CD4-positive, alpha-beta T cell treated with Interleukin-1 beta for 1 hour (primary cell): ENCODE data around the gene SLC24A1.

ENCODE experiments used
- DNase-seq, 2 donors: peaks; one replicate each; pipeline ENCODE4 v3.0.0-alpha.2; 2020 to 2022

Gene SLC24A1

DNA sequence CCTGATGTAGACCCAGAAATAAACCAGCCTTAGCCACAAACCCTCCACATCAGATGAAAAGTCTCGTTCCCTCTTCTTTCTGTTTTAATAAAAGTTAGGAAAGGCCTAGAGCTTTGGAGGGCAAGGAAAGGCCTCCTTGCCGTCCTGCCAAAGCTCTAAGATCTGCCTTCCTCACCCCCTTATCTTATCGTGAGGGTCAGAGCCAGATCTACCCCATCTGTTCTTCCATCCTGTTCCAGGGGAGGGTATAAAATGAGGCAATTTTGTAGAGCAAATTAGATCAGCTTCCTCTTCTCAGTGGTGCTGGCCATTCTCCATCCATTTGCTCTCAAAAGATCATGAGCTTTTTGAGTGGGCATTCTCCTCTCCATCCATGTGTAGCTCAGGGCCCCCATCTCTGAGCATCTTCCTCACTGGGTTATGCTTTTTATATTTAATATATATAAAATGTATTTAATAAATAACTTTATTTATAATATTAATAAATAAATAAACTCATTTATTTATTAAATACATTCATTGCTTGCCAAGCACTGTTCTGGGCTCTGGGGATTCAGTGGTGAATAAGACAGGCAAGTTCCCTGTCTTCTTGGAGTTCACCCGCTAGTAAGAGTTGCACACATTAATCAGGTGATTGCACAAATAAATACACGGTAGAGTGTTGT lies 2.0 kb upstream of the SLC24A1 start:
- no peak for DNase-seq

DNA sequence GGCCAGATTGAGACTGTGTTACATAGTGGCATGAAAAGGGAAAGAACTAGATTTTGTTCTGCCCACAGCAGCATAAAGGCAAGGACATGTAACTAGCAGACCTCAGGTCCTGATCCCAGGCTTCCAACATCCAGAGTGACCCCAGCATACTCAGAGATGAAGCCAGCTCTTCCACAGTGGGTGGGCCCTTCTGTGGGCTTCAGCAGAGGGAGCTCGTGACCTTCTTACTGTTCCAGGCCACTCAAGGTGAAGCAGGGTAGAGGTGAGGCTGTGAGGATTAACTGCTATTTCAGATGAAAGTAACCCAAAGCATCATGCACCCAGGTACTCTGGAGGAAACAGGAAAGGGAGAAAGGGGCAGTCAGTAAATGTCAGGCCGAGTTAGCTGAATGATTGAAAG lies 905 bp upstream of the SLC24A1 start:
- DNase-seq = no peak

DNA sequence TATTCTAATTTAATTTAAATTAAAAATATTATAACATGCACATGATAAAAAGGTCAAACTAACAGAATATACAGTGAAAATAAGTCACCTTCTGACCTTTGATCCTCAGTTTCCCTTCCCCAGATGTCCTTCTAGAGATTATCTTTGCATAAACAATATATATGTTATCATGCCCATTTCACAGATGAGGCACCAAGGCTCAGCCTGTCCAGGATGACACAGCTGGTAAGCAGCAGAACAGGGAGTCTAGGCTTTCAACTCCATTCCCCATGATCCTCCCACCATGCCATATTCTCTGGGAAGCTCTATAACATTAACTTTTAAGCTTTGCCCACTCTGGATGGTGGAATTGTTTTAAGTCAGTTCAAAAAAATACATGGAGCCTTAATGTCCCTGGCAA lies 1.4 kb downstream of the SLC24A1 start:
- no peak for DNase-seq

DNA sequence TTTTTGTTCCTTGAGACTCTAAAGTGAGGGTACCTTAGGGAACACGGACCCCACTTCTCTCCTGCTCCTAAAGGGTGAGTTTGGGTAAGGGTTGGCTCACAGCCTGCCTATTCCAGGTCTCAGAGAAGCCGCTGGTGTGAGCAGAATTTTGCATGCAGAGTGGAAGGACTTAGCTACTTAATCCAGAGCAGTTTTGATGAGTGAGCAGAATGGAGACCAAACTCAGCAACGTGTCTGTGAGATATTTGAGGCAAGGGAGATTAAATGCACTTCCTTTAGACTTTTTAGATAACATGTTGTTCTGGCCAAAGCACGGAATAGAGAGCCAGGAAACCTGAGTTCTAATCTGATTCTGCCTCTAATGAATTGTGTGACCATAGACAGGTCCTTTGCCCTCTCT lies 5.1 kb downstream of the SLC24A1 start:
- DNase-seq = no peak

DNA sequence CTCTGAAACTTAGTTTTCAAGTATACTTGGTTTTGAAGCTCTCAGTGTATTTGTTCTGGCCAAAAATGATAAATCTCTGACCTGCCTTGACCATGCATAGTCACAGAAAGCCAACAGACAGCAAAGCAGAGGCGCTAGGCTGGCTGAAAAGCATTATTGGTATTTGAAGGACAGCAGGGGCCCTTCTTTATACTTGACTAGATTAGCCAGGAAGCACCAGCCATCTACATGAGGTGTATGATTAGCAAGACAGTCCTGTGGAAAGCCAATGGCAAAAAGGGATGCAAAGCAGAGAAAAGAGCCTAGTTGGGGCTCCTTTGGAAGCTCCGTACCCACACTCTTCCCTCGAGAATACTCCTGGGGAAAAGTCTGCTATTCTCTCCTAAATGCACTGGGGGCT lies 7.8 kb downstream of the SLC24A1 start:
- DNase-seq = no peak

DNA sequence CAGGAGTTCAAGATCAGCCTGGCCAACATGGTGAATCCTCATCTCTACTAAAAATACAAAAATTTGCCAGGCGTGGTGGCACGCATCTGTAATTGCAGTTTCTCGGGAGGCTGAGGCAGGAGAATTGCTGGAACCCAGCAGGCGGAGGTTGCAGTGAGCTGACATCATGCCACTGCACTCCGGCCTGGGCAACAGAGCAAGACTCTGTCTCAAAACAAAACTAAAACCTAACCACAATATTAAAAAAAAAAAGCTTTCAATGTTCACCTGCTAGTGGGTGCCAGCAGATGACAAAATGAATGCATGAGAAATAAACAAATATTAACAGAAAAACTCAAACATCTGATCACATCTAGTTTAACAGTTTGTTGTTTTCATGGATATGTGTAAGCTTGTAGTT lies 9.0 kb downstream of the SLC24A1 start:
- no peak for DNase-seq

DNA sequence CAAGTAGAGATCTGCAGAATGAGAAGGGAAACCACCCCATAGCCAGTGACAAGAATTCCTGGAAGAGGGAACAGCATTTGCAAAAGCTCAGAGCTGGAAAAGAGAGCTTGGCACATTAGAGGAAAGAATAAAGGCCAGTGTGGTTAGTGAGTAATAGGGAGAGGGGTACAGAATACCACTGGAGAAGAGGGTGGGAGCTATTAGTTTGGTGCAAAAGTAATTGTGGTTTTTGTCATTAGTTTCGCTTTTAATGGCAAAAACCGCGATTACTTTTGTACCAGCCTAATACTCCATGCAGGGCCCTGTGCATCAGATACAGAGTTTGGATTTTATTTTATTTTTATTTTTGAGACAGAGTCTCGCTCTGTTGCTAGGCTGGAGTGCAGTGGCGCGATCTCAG lies 9.8 kb downstream of the SLC24A1 start:
- peak in 1 of 2 donors; percentile 8 for DNase-seq

DNA sequence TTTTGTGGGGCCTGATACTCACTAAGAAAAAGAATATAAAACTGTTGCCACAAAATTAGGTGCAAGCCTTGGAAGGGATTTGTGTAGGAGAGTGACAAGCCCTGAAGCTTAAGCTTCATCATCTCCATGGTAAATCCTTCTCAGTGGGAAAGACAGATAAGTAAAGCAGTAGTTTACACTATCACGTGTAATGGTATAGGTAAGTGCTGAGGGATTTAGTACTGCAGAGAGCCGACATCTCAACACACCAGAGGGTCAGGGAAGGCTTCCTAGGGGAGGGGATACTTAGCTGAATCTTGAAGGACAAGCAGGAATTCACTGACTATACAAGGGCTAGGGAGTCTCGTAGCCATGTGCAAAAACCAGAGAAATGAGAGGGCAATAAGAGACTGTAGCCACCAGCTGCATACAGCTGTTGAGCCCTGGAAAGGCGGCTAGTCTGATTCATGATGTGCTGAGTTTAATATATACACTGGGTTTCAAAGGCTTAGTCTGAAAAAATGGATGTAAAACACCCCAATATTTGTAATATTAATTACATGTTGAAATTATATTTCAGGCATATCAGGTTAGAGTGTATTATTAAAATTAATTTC lies 11.1 kb downstream of the SLC24A1 start:
- DNase-seq = no peak

DNA sequence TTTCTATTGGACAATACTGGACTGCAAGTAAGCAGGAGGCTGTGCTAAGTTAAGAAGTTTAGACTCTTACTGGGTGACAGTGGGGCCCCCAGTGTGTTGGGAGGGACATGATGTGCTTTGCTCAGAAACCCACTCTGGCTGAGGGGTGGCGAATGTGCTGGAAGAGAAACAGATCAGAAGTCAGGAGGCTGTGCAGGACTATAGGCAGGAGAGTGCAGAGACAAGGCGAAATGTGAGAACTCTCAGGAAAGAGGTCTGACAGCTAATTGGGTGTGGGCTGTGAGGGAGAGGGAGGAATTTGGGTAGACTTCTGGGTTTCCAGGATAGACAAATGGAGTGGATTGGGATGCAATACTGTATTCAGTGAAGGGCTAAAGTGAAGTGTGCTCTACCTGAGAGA lies 12.0 kb downstream of the SLC24A1 start:
- no peak for DNase-seq

DNA sequence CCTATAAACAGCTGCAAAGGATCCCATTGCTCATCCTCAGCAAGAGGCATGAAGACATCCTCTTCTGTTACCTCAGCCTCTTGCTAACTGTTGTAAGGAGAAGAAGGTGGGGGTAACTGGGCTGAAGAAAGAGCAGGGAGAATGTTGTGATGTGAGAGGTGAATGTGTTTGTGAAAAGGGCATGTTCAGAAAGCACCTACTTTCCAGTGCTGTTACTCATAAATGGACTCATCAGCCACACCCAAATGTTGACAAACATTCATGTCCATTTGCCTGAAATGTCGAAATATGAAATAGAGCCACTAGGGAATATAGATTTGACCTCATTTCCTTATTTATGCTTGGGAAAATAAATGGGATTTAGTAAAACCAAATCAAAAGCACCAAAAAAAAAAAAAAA lies 12.6 kb downstream of the SLC24A1 start:
- no peak for DNase-seq

DNA sequence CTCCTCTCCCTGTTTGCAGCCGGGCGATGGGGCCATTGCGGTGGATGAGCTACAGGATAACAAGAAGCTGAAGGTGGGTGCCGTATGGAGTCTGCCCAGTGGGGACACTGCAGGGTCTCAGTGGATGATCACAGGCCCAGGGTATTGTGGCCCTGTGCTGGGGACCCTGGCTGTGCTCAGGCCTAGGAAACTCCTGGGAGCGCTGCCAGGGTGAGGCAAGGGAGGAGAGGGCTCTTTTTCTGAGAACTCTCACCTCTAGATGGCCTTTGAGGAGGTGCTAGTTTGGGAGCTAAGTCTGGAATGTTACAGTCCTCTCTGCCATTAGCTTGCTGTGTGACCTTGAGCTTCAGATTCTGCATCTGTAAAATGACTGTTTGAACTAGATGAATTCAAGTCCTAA lies 16.4 kb downstream of the SLC24A1 start:
- DNase-seq = no peak

DNA sequence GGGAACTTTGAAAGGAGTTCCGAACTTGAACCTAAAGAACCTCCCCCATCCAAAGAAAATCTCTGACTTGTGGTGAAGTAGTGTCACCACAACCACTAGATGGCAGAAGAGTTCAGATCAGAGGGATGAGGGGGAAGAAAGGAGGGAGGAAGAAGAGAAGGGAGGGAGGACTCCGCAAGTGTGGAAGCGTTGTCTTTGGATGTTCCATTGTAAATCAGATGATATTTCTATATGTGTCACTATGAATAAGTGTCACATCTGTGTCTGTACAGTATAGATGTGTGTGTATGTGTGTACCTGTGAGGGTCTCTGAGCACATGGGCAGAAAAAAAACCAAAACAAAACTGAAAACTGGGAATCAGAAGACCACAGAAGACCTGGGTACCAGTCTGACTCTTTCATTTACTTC lies 16.9 kb downstream of the SLC24A1 start:
- DNase-seq = peak; percentile 41 to 76

DNA sequence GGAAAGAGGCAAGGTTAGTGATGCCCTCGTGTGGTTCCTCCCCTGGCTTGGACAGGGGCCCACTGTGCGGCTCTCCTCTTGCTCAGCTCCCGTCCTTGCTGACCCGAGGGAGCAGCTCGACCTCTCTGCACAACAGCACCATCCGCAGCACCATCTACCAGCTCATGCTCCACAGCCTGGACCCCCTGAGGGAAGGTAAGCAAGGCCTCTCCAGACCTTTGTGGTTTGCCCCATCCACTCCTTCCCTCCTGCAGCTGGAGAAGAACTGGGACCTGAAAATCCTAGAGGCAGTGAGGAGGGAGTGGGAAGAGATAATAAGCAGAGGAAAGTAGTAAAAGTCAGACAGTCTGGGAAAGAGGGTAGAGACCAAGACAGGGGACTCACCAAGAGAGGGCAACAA lies 17.8 kb downstream of the SLC24A1 start:
- no peak for DNase-seq

DNA sequence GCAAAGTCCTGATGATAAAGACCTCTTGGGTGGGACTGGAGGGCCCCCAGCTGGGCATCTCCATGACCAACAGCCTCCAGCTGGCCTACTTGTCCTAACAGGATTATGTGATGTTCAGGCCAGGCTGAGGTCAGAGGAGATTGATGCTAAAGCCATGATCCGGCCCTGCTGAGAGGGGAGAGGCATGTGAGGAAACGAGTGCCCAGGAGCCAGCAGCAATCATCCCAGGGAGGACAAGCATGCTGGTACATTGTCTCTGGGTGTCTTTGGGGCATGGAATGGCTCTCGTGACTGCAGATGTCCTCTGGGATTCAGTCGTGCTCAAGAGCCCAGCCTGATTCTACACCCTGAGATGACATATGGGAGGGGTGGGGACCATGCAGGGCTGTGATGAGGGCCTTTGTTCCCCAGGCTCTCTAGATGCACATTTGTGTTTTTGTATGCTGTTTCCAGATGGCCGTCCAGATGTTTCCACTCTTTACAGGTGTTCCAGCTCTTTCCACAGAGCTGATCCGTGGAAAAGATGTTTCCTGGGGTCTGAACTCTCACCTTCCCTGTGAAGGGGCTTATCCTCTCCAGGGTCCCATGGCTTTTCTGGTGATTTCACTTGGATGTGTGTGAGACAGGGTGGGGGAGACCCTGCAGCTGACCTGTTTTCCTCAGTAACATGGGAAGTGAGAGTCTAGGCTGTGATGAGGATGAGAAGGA lies 20.2 kb downstream of the SLC24A1 start:
- no peak for DNase-seq

DNA sequence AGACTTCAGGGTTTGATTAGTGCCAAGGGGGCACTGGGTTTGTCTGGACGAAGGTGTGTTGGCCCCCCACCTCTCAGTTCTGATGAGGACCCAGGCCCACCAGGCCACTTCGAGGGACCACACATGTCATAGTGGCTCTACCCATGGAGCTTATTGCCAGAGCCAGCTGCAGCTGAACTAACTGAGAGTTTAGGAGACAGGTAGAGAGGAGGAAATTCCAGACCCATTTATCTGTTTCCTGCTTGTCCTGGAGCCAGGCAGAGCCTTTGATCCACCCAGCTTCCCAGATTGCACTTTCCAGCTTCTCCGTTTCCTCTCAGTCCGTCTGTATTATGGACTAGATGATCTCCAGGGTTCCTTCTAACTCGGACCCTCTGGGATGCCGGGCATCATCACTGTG lies 20.9 kb downstream of the SLC24A1 start:
- DNase-seq = no peak

DNA sequence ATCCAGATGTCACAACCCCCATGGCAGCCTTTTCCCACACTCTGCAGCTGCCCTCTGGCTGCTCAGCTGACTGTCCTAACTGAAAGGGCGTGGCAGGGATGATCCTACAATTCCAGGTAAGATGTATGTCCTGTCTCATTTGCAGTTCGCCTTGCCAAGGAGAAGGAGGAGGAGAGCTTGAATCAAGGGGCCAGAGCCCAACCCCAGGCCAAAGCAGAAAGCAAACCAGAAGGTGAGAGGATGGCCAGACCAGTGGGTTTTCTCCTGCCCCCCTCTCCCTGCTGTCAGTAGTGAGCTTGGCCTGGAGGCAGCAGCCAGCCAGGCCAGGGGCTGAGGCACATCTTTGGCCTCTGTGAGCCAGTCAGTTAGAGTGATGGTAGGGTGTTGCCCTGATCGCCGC lies 22.5 kb downstream of the SLC24A1 start:
- no peak for DNase-seq

DNA sequence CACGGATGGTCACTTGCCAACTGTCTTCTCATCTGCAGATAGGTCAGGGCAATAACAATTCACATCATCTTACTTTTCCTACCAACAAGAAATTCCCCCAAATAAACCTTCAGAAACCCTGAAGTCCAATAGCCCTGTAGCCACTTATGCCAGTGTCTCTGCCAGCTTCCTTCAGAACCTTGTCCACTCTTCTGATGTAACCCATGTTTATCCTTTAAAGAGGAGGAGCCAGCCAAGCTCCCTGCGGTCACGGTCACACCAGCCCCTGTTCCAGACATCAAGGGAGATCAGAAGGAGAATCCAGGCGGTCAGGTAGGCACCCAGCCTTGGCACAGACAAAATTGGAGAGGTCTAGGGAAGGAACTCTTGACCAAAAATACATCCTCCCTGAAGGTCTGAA lies 23.7 kb downstream of the SLC24A1 start:
- DNase-seq = no peak

DNA sequence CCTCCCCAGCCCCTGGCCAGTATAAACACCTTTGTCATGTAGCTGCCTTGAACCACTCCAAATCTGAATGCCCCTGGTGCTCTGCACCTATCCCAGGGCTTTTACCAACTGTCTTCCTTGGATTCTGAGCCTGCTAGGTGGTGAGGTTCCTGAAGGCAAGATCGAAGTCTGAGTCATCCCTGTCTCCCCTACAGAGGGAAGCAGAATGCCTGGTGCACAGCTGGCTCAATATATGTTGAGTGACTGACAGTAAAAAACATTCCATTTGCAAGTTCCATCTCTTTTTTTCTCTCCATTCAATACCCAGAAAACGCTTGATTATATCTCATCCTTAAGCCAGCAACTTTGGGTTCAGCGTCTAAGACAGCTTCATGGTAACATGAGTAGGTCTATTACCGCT lies 24.7 kb downstream of the SLC24A1 start:
- no peak for DNase-seq

DNA sequence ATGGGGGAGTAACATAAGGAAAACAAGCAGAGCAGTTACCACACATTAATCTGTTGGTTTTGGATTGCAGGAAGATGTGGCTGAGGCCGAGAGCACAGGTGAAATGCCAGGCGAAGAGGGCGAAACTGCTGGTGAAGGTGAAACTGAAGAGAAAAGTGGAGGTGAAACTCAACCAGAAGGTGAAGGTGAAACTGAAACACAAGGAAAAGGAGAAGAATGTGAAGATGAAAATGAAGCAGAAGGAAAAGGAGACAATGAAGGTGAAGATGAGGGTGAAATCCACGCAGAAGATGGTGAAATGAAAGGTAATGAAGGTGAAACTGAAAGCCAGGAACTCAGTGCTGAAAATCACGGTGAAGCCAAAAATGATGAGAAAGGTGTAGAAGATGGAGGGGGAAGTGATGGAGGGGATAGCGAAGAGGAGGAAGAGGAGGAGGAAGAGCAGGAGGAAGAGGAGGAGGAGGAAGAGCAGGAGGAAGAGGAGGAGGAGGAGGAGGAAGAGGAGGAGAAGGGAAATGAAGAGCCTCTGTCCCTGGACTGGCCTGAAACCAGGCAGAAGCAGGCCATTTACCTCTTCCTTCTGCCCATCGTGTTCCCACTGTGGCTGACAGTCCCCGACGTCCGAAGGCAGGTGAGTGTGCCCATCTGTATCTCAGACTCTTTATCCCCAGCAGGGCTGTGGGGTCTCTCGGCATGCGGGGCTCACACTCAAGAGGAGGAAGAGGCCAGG lies 28.7 kb downstream of the SLC24A1 start:
- DNase-seq = no peak

DNA sequence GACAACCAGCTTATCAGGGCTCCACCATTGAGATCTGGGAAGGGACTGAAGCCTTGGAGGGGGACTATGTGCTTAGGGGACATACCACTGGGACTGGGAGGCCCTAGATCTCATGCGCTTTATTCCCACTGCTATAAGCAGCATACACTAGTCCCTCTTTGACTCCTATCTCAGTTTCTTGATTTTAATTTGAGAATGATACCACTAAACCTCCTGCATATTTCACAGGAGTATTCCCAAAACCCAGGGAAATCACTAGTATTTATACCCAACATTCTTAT lies 29.2 kb downstream of the SLC24A1 start:
- no peak for DNase-seq

DNA sequence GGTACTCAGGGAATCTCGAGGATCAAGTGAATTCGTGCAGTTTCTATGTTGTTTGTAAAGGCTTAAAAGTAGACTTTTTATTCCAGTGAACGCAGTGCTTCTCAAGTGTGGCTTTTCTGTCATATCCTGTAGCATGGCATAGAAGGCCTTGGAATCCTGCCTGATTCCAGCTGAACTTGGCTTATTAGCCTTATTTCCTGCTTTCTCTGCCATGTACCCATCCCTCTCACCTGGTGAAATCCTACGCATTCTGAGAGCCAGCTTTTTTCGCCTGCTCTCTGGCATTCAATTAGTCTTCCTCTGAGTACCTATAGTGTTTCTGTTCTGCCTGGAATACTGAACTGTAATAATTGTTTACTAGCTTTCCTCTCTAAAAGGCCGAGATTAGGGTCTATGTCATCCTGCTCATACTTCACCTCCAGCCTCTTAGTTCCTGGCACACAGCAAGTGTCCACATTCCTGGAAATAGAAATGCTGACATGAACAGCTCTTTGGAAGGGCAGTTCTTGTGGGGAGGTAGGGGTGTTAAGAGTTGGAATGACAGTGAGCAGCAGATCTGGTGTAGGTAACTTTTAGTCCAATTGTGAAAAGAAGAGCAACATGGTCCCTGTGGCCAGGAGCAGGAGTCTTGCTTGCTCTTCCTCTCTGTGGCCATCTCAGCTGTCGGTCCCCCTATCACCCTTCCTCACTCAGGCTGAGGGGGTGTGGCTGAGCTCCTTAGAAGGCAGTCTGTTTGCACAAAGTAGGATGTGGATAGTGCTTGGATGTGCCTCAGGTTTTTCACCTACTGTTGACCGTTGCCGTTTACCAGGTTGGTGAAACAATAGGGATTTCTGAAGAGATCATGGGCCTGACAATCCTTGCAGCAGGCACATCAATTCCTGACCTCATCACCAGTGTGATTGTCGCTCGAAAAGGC lies 30.4 kb downstream of the SLC24A1 start:
- DNase-seq = no peak

DNA sequence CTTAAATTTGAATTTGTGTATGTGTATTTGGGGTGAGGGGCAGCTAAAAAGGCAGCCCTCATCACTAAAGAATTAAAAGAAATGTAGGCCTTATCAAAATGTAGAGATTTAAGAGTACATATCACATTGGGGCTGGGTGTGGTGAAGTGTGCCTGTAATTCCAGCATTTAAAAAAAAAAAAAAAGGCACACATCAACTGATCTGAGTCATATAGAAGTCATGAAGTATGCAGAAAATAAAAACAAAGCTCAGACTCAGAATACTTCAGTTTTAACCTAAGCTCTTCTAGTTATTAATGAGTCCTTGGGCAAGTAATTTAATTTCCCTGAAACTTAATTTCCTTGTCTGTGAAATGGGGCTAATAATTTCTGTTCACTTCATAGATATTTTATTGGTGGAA lies 31.6 kb downstream of the SLC24A1 start:
- DNase-seq = no peak
